GM23248 (cell line): ENCODE results near the gene RHOJ. TPM values are rescaled to one million over a fixed set of nuclear protein-coding genes. Genes with fewer than 3 reads are reported as not detected.

Source experiments
- DNase-seq: peaks from one replicate; pipeline ENCODE4 v3.0.0-alpha.2; 2015
- H2AFZ ChIP-seq: fragments of 200-600 bp; sonication (generic); 2 replicates; pipeline ENCODE4 v1.6.1; 2016; ENCODE audit warnings: antibody characterized with exemption
- H3F3A ChIP-seq: fragments of 200-600 bp; sonication (generic); 2 replicates; pipeline ENCODE4 v1.6.1; 2016; ENCODE audit warnings: mild to moderate bottlenecking, antibody characterized with exemption, mixed run types; ENCODE audit not compliant: insufficient read depth
- H3K27ac ChIP-seq: fragments of 200-600 bp; sonication (generic); 2 replicates; pipeline ENCODE4 v1.5.1; 2016; ENCODE audit warnings: mild to moderate bottlenecking
- H3K27me3 ChIP-seq: fragments of 200-600 bp; sonication (generic); replicated peaks from 2 replicates; pipeline ENCODE4 v1.6.1; 2016; ENCODE audit warnings: mild to moderate bottlenecking; ENCODE audit not compliant: insufficient read depth
- H3K36me3 ChIP-seq: fragments of 200-600 bp; sonication (generic); 2 replicates; pipeline ENCODE4 v1.6.1; 2016; ENCODE audit warnings: low read depth, mild to moderate bottlenecking
- H3K4me1 ChIP-seq: fragments of 200-600 bp; sonication (generic); 2 replicates; pipeline ENCODE4 v1.6.1; 2016; ENCODE audit warnings: mild to moderate bottlenecking; ENCODE audit not compliant: insufficient read depth
- H3K4me2 ChIP-seq: fragments of 200-600 bp; sonication (generic); one replicate; pipeline ENCODE4 v1.6.1; 2016; ENCODE audit warnings: mild to moderate bottlenecking; ENCODE audit not compliant: unreplicated experiment
- H3K4me3 ChIP-seq: fragments of 200-600 bp; sonication (generic); 2 replicates; pipeline ENCODE4 v1.5.1; 2016; ENCODE audit warnings: mild to moderate bottlenecking
- H3K79me2 ChIP-seq: fragments of 200-600 bp; sonication (generic); 2 replicates; pipeline ENCODE4 v1.6.1; 2016; ENCODE audit warnings: mild to moderate bottlenecking; ENCODE audit not compliant: insufficient read depth
- H3K9ac ChIP-seq: fragments of 200-600 bp; sonication (generic); 2 replicates; pipeline ENCODE4 v1.6.1; 2016; ENCODE audit warnings: mild to moderate bottlenecking
- H3K9me2 ChIP-seq: fragments of 200-600 bp; sonication (generic); 2 replicates; pipeline ENCODE4 v1.6.1; 2016; ENCODE audit warnings: mixed run types, mild to moderate bottlenecking, moderate library complexity; ENCODE audit not compliant: insufficient read depth
- H3K9me3 ChIP-seq: fragments of 200-600 bp; sonication (generic); one replicate; pipeline ENCODE4 v1.6.1; 2017; ENCODE audit warnings: low read depth
- H4K20me1 ChIP-seq: fragments of 200-600 bp; sonication (generic); 2 replicates; pipeline ENCODE4 v1.6.0; 2016; ENCODE audit not compliant: insufficient read depth
- EZH2 ChIP-seq: fragments of 200-600 bp; sonication (generic); IDR thresholded peaks from 2 replicates; pipeline ENCODE4 v1.6.1; 2018; ENCODE audit warnings: antibody characterized with exemption, mild to moderate bottlenecking; ENCODE audit not compliant: insufficient read depth, poor library complexity, severe bottlenecking
- EZH2phosphoT487 ChIP-seq: fragments of 200-600 bp; sonication (generic); IDR thresholded peaks from 2 replicates; pipeline ENCODE4 v1.6.1; 2018; ENCODE audit warnings: antibody characterized with exemption, moderate library complexity, mild to moderate bottlenecking, low read depth; ENCODE audit not compliant: insufficient read depth
- WGBS, 2 experiments: methylation state at CpG; one replicate each; pipeline ENCODE4 v1.1.6; 2015 to 2017; ENCODE audit warnings: low lambda C conversion rate in 2 of 2, low coverage in 1 of 2; ENCODE audit errors: missing lambda C conversion rate in 2 of 2; 5-methylcytosine and 5-hydroxymethylcytosine counted together
- in situ Hi-C: fragments of 300-500 bp; cut with MboI; formaldehyde crosslinking; loops from 2 replicates; pipeline ENCODE4 v1.15.0; 2020
- polyA plus RNA-seq: library from polyadenylated mRNA; unstranded; fragments of >200 nt; fragmentation: Nextera tagmentation; extraction: Ambion mirVana; gene quantifications from 2 replicates; pipeline ENCODE4 v1.2.1, GENCODE V29; 2016
- total RNA-seq: library from RNA; depleted of rRNA; stranded (reverse); fragments of >200 nt; shearing (Covaris generic); gene quantifications from 2 replicates; pipeline ENCODE4 v1.2.3, GENCODE V29; 2014

Gene RHOJ
- total and polyA plus RNA-seq, 2 experiments from 2014 or later: 1.2 to 2.2 TPM

DNA sequence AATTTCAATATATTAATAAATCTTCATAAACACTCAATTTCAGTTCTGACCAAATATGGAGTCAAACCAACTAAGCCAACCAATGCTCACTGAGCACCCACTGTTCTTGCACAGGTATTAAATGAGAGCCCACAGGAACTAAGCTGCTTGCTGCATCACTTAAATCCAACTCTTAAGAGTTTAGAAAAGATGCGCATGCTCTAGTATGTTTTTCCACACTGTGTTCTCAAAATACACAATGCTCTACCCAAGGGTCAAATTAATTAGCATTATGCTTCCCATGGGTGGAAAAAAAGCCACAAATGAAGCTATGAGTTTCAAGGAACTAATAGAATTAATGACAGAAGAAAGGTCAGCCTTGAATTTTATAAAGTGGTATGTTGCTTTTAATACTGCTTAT lies 118.2 kb downstream of the RHOJ start:
- DNase-seq: no peak
- no peak for TF ChIP-seq EZH2
- no peak for TF ChIP-seq EZH2phosphoT487
- Histone ChIP-seq H4K20me1 (no peaks in the 10 kb centered on the region), H3K9ac (no peak overlapping the region), H3K4me3 (no peak overlapping the region), H3F3A (no peaks in the 10 kb centered on the region), H3K4me1 (no peaks in the 10 kb centered on the region), H3K4me2 (no peak overlapping the region), H2AFZ (no peak overlapping the region), H3K27me3 (no peaks in the 10 kb centered on the region; the same call in 1 of the 2 replicates), H3K79me2 (no peaks in the 10 kb centered on the region), H3K27ac (no peak overlapping the region), H3K36me3 (no peaks in the 10 kb centered on the region), H3K9me2 (no peaks in the 10 kb centered on the region), H3K9me3 (no peaks in the 10 kb centered on the region)
- in situ Hi-C loops: no loop called here
- whole genome bisulfite sequencing, 2 experiments: 96 to 100% methylated on average over 1 of the region's 1 CpG

DNA sequence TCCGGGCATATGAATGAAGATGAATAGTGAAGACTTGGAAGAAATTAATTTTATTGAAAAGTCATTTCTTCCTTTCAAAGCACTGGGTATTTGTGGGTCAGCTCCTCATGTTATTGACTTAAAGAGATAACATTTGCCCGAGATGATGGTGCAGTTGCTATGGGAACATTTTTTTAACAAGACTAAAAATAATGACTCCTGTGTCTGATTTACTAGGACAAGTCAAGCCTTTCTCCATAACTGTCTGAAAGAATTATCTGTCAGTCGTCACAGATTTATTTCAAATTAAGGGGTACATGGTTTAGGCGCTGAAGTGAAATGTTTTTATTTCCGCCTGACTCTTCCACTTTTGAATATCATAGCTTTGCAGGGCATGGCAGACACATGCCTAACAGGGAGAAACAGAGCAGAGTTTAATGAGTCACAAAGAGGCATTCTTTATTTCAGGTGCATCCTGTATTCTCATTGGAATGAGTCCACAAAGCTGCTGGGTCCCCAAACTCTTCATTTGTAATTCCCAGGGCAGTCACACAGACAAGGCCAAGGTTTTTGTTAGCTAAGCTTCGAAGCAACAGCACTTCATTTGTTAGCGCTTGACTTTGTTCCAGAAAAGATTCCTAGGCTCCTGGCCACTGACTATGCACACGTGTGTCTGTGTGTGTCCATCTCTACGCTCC lies 118.8 kb downstream of the RHOJ start:
- H3K9ac ChIP-seq: no peak overlapping the region
- H3F3A ChIP-seq: no peaks in the 10 kb centered on the region
- no peak for DNase-seq
- no peak overlapping the region for H3K4me2 ChIP-seq
- no peak overlapping the region for H2AFZ ChIP-seq
- no peaks in the 10 kb centered on the region for H3K9me3 ChIP-seq
- H3K9me2 ChIP-seq: no peaks in the 10 kb centered on the region
- H3K36me3 ChIP-seq: no peaks in the 10 kb centered on the region
- no peaks in the 10 kb centered on the region for H4K20me1 ChIP-seq
- no peaks in the 10 kb centered on the region; the same call in 1 of the 2 replicates for H3K27me3 ChIP-seq
- H3K27ac ChIP-seq: no peak overlapping the region
- 41 to 49% methylated on average over 9 of the region's 9 CpGs for WGBS, 2 experiments
- in situ Hi-C loops: no loop called here
- TF ChIP-seq EZH2phosphoT487 (no peak), EZH2 (no peak)
- no peaks in the 10 kb centered on the region for H3K79me2 ChIP-seq
- no peaks in the 10 kb centered on the region for H3K4me1 ChIP-seq
- H3K4me3 ChIP-seq: no peak overlapping the region

DNA sequence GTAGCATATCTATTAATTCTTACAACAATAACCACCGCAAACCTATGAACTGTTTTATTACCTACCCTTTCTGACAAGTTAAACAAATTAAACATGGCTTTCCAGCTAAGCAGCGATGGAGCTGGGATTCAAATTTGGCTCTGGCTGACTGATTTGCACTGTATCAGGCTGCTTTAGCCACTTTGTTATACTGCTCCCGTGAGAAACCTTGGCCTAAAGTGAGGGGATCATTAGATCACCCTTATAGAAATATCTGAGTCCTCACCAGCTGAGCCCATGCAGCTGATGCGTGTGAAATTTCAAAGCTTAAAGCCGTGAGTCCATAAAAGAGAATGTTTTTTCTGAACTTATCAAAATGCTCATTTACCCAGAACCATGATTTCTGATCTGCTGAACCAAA lies 122.6 kb downstream of the RHOJ start:
- no peaks in the 10 kb centered on the region for H3K79me2 ChIP-seq
- WGBS, 2 experiments: 61 to 66% methylated on average over 5 of the region's 5 CpGs
- no peak overlapping the region for H3K27ac ChIP-seq
- in situ Hi-C loops: no loop called here
- H3K4me2 ChIP-seq: no peak overlapping the region
- H3K4me3 ChIP-seq: no peak overlapping the region
- DNase-seq: no peak
- TF ChIP-seq EZH2 (no peak), EZH2phosphoT487 (no peak)
- no peaks in the 10 kb centered on the region for H3K9me3 ChIP-seq
- no peak overlapping the region for H3K9ac ChIP-seq
- no peaks in the 10 kb centered on the region for H3K9me2 ChIP-seq
- H4K20me1 ChIP-seq: no peaks in the 10 kb centered on the region
- H3K36me3 ChIP-seq: no peaks in the 10 kb centered on the region
- no peak overlapping the region for H2AFZ ChIP-seq
- H3K4me1 ChIP-seq: no peaks in the 10 kb centered on the region
- 0 out of 2 replicates have a peak, but pooled peaks cover 4% of the 10 kb centered on the region for H3K27me3 ChIP-seq
- no peaks in the 10 kb centered on the region for H3F3A ChIP-seq

DNA sequence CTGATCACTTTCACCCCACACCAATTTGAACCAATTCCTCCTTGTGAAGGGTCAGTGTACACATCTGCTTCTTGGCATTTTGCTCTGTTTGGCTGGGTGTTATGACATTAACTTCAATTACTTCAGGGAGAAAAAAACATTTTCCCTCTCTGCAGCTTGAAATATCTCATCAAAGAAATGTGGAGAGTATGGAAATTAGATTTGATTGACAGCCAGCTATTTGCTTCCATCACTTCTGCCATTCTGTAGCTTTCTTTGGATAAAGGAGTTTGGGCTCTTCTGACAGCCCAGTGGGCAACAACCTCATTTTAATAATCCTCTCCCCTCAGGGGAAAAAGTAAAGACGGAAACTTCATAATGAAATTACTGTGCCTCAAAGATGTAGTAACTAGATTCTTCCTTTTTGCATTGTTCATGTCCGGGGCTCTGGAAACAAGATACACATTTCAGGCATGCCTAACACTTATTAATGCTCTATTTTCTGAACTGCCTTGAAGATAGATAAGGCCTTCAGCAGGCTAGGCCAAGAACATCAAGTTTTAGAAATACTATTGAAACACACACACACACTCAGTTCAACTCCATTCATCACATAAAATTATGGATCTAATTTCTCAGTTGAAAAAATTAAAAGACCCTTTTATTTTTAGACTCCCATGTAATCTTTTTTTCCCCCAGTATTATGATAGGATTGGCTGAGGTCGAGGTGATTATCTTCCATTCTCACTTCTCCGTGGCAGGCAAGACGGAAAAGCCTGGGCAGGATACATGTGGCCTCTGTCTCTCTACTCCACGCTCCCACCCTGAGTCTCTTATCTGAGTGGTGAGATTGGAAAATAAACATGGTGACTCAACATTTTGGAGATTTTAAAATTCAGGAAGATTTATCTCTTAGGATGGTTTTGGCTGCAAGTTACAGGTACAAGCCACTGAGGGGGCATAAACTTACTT lies 124.8 kb downstream of the RHOJ start:
- Histone ChIP-seq H2AFZ (no peak overlapping the region), H3K9me3 (no peaks in the 10 kb centered on the region), H3K27me3 (0 out of 2 replicates have a peak, but pooled peaks cover 4% of the 10 kb centered on the region), H4K20me1 (no peaks in the 10 kb centered on the region), H3K9ac (no peak overlapping the region), H3K4me1 (no peaks in the 10 kb centered on the region), H3K4me3 (no peak overlapping the region), H3F3A (no peaks in the 10 kb centered on the region), H3K79me2 (no peaks in the 10 kb centered on the region), H3K36me3 (no peaks in the 10 kb centered on the region), H3K27ac (no peak overlapping the region), H3K4me2 (no peak overlapping the region), H3K9me2 (no peaks in the 10 kb centered on the region)
- DNase-seq: no peak
- WGBS, 2 experiments: 51 to 60% methylated on average over 6 of the region's 6 CpGs
- TF ChIP-seq EZH2: no peak
- no peak for TF ChIP-seq EZH2phosphoT487
- in situ Hi-C loops: no loop called here
